HL-60/S4 (cell line): ENCODE data around the gene SEMA5B.

ENCODE experiments used
- in situ Hi-C: fragments of 300-500 bp; cut with MboI; formaldehyde crosslinking; loops from 2 replicates; pipeline ENCODE4 v1.14.3; 2022; ENCODE audit warnings: low sequenced_read_pairs

The SEMA5B gene

GRCh38 chr3:122929188-122930062 is 98.1 kb downstream of the SEMA5B start:
- in situ Hi-C loops, result no loop called here

- in situ Hi-C loops, result no loop called here
Observed at GRCh38 chr3:122928396-122929187, 99.0 kb downstream of the SEMA5B start.

- in situ Hi-C loops, result no loop called here
Observed at GRCh38 chr3:122927726-122928125, 99.8 kb downstream of the SEMA5B start.

GRCh38 chr3:122926811-122927210 is 100.8 kb downstream of the SEMA5B start:
- in situ Hi-C loops, result no loop called here

GRCh38 chr3:122926322-122926721 is 101.2 kb downstream of the SEMA5B start:
- in situ Hi-C loops, result no loop called here

- in situ Hi-C loops, result no loop called here
Observed at GRCh38 chr3:122925756-122926155, 101.8 kb downstream of the SEMA5B start.

- in situ Hi-C loops, result no loop called here
Observed at GRCh38 chr3:122924056-122924455, 103.5 kb downstream of the SEMA5B start.

GRCh38 chr3:122923611-122924010 is 104.0 kb downstream of the SEMA5B start:
- in situ Hi-C loops, result no loop called here

- in situ Hi-C loops, result no loop called here
Observed at GRCh38 chr3:122921791-122922651, 105.5 kb downstream of the SEMA5B start.

- in situ Hi-C loops, result no loop called here
Observed at GRCh38 chr3:122920986-122921385, 106.6 kb downstream of the SEMA5B start.

- in situ Hi-C loops, result no loop called here
Observed at GRCh38 chr3:122919291-122919610, 108.3 kb downstream of the SEMA5B start.

GRCh38 chr3:122918576-122919290 is 108.8 kb downstream of the SEMA5B start:
- in situ Hi-C loops, result no loop called here

- in situ Hi-C loops, result no loop called here
Observed at GRCh38 chr3:122917412-122917811, 110.2 kb downstream of the SEMA5B start.

GRCh38 chr3:122916580-122916979 is 111.0 kb downstream of the SEMA5B start:
- in situ Hi-C loops, result no loop called here

- in situ Hi-C loops, result no loop called here
Observed at GRCh38 chr3:122916084-122916483, 111.5 kb downstream of the SEMA5B start.

- in situ Hi-C loops, result no loop called here
Observed at GRCh38 chr3:122915300-122916055, 112.1 kb downstream of the SEMA5B start.

- in situ Hi-C loops, result no loop called here
Observed at GRCh38 chr3:122913539-122914100, 113.9 kb downstream of the SEMA5B start.

GRCh38 chr3:122912772-122913538 is 114.6 kb downstream of the SEMA5B start:
- in situ Hi-C loops, result no loop called here

- in situ Hi-C loops, result no loop called here
Observed at GRCh38 chr3:122911901-122912300, 115.7 kb downstream of the SEMA5B start.
